Measurements from ENCODE around the gene CENPS. TPM values are rescaled to one million over a fixed set of nuclear protein-coding genes. Genes with fewer than 3 reads are reported as not detected.
A peak's percentile ranks its signal among the peaks of the same experiment; 100 is the strongest.

The CENPS gene
- total and polyA plus RNA-seq, 2 of the 13 experiments (the other 11 are each of a cell fraction or from before 2014, with no cell fraction given) = 3.3 to 22.0 TPM

DNA sequence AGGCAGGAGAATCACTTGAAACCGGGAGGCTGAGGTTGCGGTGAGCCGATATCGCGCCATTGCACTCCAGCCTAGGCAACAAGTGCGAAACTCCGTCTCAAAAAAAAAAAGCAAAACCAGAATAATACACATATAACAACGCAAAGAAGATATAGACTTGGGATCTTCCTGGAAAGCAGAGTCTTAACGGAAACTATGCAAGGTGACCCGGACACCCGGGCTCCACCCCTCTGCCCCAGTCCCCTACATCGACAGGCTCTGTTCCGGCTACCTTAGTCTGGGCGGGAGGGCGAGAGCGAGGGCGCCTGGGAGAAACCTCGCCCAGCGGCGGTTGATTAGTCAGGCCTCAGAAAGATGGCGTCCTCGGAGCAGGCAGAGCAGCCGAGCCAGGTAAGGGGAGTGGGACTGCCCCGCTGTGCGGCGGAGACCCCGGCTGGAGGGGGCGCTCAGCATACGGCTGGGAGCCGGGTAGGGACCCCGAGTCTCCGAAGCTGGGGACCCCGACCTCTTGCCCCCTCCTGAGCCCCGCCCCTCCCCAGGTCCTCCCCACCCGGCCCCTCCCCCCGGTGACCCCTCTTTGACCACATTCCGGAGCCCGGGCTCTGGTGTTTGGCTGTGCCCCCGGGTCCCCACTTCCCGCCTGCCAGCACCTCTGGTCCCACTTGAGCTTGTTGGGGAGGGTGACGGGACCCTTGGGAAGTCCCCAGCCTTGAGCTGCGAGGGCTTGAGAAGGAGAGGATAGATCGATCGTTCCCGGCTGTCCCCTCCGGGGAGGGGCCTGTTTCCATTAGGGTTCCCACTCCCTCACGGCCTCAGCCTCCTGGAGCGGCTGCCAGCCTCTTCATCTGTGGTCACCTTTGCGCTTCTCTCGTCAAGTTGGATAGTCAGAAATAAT is 44.6 kb downstream of the CENPS start, which contains the start of gene PEX14 (continued):
- TF ChIP-seq PCBP2 (optimal IDR thresholded peaks at IDR 0.05; ENCODE audit: low read depth, low read length, poor library complexity, severe bottlenecking) = no peak
- no peak for TF ChIP-seq ZNF841 (CRISPR knock-in tag; IDR thresholded peaks at IDR 0.05; ENCODE audit: borderline replicate concordance)
- no peak for TF ChIP-seq ZNF570 (CRISPR knock-in tag; IDR thresholded peaks at IDR 0.05; ENCODE audit: borderline replicate concordance)
- 0 out of 2 replicates have a peak, but pooled peaks have one; percentile 7 for TF ChIP-seq HES4 (CRISPR knock-in tag; IDR thresholded peaks at IDR 0.05; ENCODE audit: borderline replicate concordance)
- no peak; the same call in 1 of the 2 replicates for TF ChIP-seq ZBTB7B (CRISPR knock-in tag; IDR thresholded peaks at IDR 0.05)
- TF ChIP-seq FOXA3 (CRISPR knock-in tag; IDR thresholded peaks at IDR 0.05) = no peak
- TF ChIP-seq, protein P1, sequence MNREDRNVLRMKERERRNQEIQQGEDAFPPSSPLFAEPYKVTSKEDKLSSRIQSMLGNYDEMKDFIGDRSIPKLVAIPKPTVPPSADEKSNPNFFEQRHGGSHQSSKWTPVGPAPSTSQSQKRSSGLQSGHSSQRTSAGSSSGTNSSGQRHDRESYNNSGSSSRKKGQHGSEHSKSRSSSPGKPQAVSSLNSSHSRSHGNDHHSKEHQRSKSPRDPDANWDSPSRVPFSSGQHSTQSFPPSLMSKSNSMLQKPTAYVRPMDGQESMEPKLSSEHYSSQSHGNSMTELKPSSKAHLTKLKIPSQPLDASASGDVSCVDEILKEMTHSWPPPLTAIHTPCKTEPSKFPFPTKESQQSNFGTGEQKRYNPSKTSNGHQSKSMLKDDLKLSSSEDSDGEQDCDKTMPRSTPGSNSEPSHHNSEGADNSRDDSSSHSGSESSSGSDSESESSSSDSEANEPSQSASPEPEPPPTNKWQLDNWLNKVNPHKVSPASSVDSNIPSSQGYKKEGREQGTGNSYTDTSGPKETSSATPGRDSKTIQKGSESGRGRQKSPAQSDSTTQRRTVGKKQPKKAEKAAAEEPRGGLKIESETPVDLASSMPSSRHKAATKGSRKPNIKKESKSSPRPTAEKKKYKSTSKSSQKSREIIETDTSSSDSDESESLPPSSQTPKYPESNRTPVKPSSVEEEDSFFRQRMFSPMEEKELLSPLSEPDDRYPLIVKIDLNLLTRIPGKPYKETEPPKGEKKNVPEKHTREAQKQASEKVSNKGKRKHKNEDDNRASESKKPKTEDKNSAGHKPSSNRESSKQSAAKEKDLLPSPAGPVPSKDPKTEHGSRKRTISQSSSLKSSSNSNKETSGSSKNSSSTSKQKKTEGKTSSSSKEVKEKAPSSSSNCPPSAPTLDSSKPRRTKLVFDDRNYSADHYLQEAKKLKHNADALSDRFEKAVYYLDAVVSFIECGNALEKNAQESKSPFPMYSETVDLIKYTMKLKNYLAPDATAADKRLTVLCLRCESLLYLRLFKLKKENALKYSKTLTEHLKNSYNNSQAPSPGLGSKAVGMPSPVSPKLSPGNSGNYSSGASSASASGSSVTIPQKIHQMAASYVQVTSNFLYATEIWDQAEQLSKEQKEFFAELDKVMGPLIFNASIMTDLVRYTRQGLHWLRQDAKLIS (CRISPR knock-in tag; IDR thresholded peaks at IDR 0.05) = no peak
- TF ChIP-seq CENPT (CRISPR knock-in tag; IDR thresholded peaks at IDR 0.05; ENCODE audit: low read depth) = no peak
- peak; percentile 70 for TF ChIP-seq RXRB (CRISPR knock-in tag; IDR thresholded peaks at IDR 0.05; ENCODE audit: borderline replicate concordance)
- no peak for TF ChIP-seq ZNF251 (CRISPR knock-in tag; IDR thresholded peaks at IDR 0.05)
- no peak for TF ChIP-seq ZKSCAN5 (CRISPR knock-in tag; IDR thresholded peaks at IDR 0.05)
- TF ChIP-seq ATAD3A (CRISPR knock-in tag; IDR thresholded peaks at IDR 0.05) = no peak
- TF ChIP-seq RXRA (CRISPR knock-in tag; IDR thresholded peaks at IDR 0.05) = peak; percentile 76
- TF ChIP-seq, protein P2, sequence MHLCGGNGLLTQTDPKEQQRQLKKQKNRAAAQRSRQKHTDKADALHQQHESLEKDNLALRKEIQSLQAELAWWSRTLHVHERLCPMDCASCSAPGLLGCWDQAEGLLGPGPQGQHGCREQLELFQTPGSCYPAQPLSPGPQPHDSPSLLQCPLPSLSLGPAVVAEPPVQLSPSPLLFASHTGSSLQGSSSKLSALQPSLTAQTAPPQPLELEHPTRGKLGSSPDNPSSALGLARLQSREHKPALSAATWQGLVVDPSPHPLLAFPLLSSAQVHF (CRISPR knock-in tag; IDR thresholded peaks at IDR 0.05) = no peak
- TF ChIP-seq AKAP8 (CRISPR knock-in tag; IDR thresholded peaks at IDR 0.05) = no peak
- TF ChIP-seq, protein P3, sequence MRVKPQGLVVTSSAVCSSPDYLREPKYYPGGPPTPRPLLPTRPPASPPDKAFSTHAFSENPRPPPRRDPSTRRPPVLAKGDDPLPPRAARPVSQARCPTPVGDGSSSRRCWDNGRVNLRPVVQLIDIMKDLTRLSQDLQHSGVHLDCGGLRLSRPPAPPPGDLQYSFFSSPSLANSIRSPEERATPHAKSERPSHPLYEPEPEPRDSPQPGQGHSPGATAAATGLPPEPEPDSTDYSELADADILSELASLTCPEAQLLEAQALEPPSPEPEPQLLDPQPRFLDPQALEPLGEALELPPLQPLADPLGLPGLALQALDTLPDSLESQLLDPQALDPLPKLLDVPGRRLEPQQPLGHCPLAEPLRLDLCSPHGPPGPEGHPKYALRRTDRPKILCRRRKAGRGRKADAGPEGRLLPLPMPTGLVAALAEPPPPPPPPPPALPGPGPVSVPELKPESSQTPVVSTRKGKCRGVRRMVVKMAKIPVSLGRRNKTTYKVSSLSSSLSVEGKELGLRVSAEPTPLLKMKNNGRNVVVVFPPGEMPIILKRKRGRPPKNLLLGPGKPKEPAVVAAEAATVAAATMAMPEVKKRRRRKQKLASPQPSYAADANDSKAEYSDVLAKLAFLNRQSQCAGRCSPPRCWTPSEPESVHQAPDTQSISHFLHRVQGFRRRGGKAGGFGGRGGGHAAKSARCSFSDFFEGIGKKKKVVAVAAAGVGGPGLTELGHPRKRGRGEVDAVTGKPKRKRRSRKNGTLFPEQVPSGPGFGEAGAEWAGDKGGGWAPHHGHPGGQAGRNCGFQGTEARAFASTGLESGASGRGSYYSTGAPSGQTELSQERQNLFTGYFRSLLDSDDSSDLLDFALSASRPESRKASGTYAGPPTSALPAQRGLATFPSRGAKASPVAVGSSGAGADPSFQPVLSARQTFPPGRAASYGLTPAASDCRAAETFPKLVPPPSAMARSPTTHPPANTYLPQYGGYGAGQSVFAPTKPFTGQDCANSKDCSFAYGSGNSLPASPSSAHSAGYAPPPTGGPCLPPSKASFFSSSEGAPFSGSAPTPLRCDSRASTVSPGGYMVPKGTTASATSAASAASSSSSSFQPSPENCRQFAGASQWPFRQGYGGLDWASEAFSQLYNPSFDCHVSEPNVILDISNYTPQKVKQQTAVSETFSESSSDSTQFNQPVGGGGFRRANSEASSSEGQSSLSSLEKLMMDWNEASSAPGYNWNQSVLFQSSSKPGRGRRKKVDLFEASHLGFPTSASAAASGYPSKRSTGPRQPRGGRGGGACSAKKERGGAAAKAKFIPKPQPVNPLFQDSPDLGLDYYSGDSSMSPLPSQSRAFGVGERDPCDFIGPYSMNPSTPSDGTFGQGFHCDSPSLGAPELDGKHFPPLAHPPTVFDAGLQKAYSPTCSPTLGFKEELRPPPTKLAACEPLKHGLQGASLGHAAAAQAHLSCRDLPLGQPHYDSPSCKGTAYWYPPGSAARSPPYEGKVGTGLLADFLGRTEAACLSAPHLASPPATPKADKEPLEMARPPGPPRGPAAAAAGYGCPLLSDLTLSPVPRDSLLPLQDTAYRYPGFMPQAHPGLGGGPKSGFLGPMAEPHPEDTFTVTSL (CRISPR knock-in tag; IDR thresholded peaks at IDR 0.05; ENCODE audit: borderline replicate concordance) = no peak
- TF ChIP-seq, protein P4, sequence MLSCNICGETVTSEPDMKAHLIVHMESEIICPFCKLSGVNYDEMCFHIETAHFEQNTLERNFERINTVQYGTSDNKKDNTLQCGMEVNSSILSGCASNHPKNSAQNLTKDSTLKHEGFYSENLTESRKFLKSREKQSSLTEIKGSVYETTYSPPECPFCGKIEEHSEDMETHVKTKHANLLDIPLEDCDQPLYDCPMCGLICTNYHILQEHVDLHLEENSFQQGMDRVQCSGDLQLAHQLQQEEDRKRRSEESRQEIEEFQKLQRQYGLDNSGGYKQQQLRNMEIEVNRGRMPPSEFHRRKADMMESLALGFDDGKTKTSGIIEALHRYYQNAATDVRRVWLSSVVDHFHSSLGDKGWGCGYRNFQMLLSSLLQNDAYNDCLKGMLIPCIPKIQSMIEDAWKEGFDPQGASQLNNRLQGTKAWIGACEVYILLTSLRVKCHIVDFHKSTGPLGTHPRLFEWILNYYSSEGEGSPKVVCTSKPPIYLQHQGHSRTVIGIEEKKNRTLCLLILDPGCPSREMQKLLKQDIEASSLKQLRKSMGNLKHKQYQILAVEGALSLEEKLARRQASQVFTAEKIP (CRISPR knock-in tag; IDR thresholded peaks at IDR 0.05; ENCODE audit: borderline replicate concordance) = no peak
